CD4-positive, alpha-beta memory T cell (primary cell): ENCODE data around the gene PEX19. TPM values are rescaled to one million over a fixed set of nuclear protein-coding genes. Genes with fewer than 3 reads are reported as not detected.

Source experiments
- CTCF ChIA-PET: fragments of 350-600 bp; sonication (Branson Sonifier 250); formaldehyde crosslinking; loops from one replicate; lab custom pipeline; 2021; ENCODE audit warnings: inconsistent platforms; ENCODE audit not compliant: partially characterized antibody; lab: Charles Lee
- POLR2A ChIA-PET: fragments of 350-600 bp; sonication (Branson Sonifier 250); formaldehyde crosslinking; loops from one replicate; lab custom pipeline; 2021; ENCODE audit not compliant: partially characterized antibody; lab: Charles Lee
- DNase-seq, 5 donors: peaks; one replicate each; pipeline versions ENCODE4 v3.0.0 to v3.0.0-alpha.2; 2020 to 2022; ENCODE audit warnings: mixed read lengths in 1 of 5
- H3K27ac ChIP-seq: one replicate; pipeline ENCODE4 v1.7.0; 2013; ENCODE audit warnings: low read depth, low read length
- H3K27me3 ChIP-seq: 2 replicates; pipeline ENCODE4 v1.7.0; 2013; ENCODE audit warnings: mild to moderate bottlenecking, low read length, moderate library complexity; ENCODE audit not compliant: insufficient read depth
- H3K36me3 ChIP-seq: 2 replicates; pipeline ENCODE4 v1.7.0; 2013; ENCODE audit warnings: mild to moderate bottlenecking, low read length, moderate library complexity; ENCODE audit not compliant: insufficient read depth
- H3K4me1 ChIP-seq: 2 replicates; pipeline ENCODE4 v1.7.0; 2013; ENCODE audit warnings: mild to moderate bottlenecking, low read length, moderate library complexity; ENCODE audit not compliant: insufficient read depth
- H3K4me3 ChIP-seq, 2 donors: one replicate each; pipeline ENCODE4 v1.7.0; 2013; ENCODE audit warnings: low read length in 2 of 2, mild to moderate bottlenecking in 1 of 2
- H3K9me3 ChIP-seq, 2 donors: one replicate each; pipeline ENCODE4 v1.7.0; 2013; ENCODE audit warnings: low read length in 2 of 2, control low read depth in 1 of 2; ENCODE audit not compliant: control insufficient read depth in 1 of 2
- H3K27ac Mint-ChIP-seq, 7 donors: one replicate each; pipeline ENCODE4 v1.8.0; 2020 to 2021; ENCODE audit warnings: mixed read lengths in 7 of 7, mild to moderate bottlenecking in 6 of 7, inconsistent platforms in 3 of 7, moderate library complexity in 3 of 7
- H3K27me3 Mint-ChIP-seq, 2 donors: one replicate each; pipeline ENCODE4 v1.8.0; 2020 to 2021; ENCODE audit warnings: mixed read lengths in 2 of 2
- H3K36me3 Mint-ChIP-seq, 2 donors: one replicate each; pipeline ENCODE4 v1.8.0; 2020 to 2021; ENCODE audit warnings: mixed read lengths in 2 of 2, inconsistent platforms in 1 of 2, mild to moderate bottlenecking in 1 of 2
- H3K4me1 Mint-ChIP-seq, 4 donors: one replicate each; pipeline ENCODE4 v1.8.0; 2020 to 2021; ENCODE audit warnings: mixed read lengths in 4 of 4, mild to moderate bottlenecking in 1 of 4
- H3K4me3 Mint-ChIP-seq, 8 donors: one replicate each; pipeline ENCODE4 v1.8.0; 2020 to 2021; ENCODE audit warnings: mixed read lengths in 8 of 8, mild to moderate bottlenecking in 7 of 8, moderate library complexity in 6 of 8, inconsistent platforms in 3 of 8
- H3K9me3 Mint-ChIP-seq, 8 donors: one replicate each; pipeline ENCODE4 v1.8.0; 2020 to 2021; ENCODE audit warnings: mixed read lengths in 8 of 8, mild to moderate bottlenecking in 5 of 8, inconsistent platforms in 3 of 8, moderate library complexity in 1 of 8
- intact Hi-C: fragments of 100-400 bp; cut with micrococcal nuclease; formaldehyde crosslinking; loops from one replicate; pipeline ENCODE4 v1.15.1; 2023
- polyA plus RNA-seq, 2 donors: library from polyadenylated mRNA; unstranded; fragments of 300-500 nt; fragmentation: Illumina TruSeq; gene quantifications; one replicate each; pipeline ENCODE4 v1.2.3, GENCODE V29; 2021
- total RNA-seq, 2 experiments: library from RNA; stranded (reverse); gene quantifications; one replicate each; pipeline ENCODE4 v1.2.3, GENCODE V29; 2021

PEX19 gene
- total and polyA plus RNA-seq, 4 experiments from 2014 or later: 41.2 to 84.0 (median 57.0) TPM

GRCh38 chr1:160236806-160237205, 48.1 kb downstream of the PEX19 start:
- Histone ChIP-seq H3K9me3 (no peaks in the 10 kb centered on the region), H3K4me3 (no peak overlapping the region), H3K27me3 (no peaks in the 10 kb centered on the region), H3K27ac (no peak overlapping the region), H3K36me3 (peaks cover 46% of the 10 kb centered on the region), H3K4me1 (peaks cover 6% of the 10 kb centered on the region)
- ChIA-PET CTCF (interaction anchor here (1.6 to 2.9 kb wide), 2 partner anchors 15 to 55 kb away, joined by 5 to 16 read pairs; no protein-coding TSS in a partner anchor), POLR2A (no interaction called here)
- Mint-ChIP-seq H3K27ac (peak overlapping the region in 1 of 7 donors; percentile 25), H3K9me3 (no peaks in the 10 kb centered on the region), H3K4me1 (peaks cover 11 to 20% (median 15%) of the 10 kb centered on the region in 4 donors), H3K36me3 (peaks cover 45 to 76% of the 10 kb centered on the region in 2 donors), H3K27me3 (no peaks in the 10 kb centered on the region), H3K4me3 (no peak overlapping the region)
- intact Hi-C loops: no loop called here
- no peak for DNase-seq

- Histone ChIP-seq H3K9me3 (no peaks in the 10 kb centered on the region), H3K4me3 (no peak overlapping the region), H3K4me1 (peaks cover 6% of the 10 kb centered on the region), H3K27me3 (no peaks in the 10 kb centered on the region), H3K27ac (no peak overlapping the region), H3K36me3 (peaks cover 56% of the 10 kb centered on the region)
- peak overlapping the region in 5 of 7 donors; percentile 10 to 65 (median 49) for H3K27ac Mint-ChIP-seq
- CTCF ChIA-PET: interaction anchor here (0.7 to 4.8 kb wide), 5 partner anchors 10 to 100 kb away, joined by 3 to 26 read pairs (median 5); no protein-coding TSS in a partner anchor
- POLR2A ChIA-PET: interaction anchor here (0.7 to 1.1 kb wide), 2 partner anchors 27 to 29 kb away, joined by 3 read pairs; partner anchors contain the start of gene DCAF8
- H3K9me3 Mint-ChIP-seq: no peaks in the 10 kb centered on the region
- DNase-seq: peak in 3 of 5 donors; percentile 5 to 12 (median 6)
- H3K27me3 Mint-ChIP-seq: no peaks in the 10 kb centered on the region
- H3K4me3 Mint-ChIP-seq: no peak overlapping the region
- intact Hi-C loops: no loop called here
- H3K4me1 Mint-ChIP-seq: peaks cover 10 to 14% (median 12%) of the 10 kb centered on the region in 4 donors
- peaks cover 46 to 78% of the 10 kb centered on the region in 2 donors for H3K36me3 Mint-ChIP-seq
These were observed 52.0 kb downstream of the PEX19 start for GRCh38 chr1:160232911-160233310.

GRCh38 chr1:160228431-160228830, 56.5 kb downstream of the PEX19 start:
- Mint-ChIP-seq H3K36me3 (peaks cover 52 to 58% of the 10 kb centered on the region in 2 donors), H3K4me3 (no peak overlapping the region), H3K27me3 (no peaks in the 10 kb centered on the region), H3K9me3 (no peaks in the 10 kb centered on the region), H3K4me1 (peaks cover 0 to 9% (median 4%) of the 10 kb centered on the region in 4 donors), H3K27ac (peak overlapping the region in 2 of 7 donors; percentile 38 to 79)
- H3K4me3 ChIP-seq: no peak overlapping the region
- no peak for DNase-seq
- no peak overlapping the region for H3K27ac ChIP-seq
- H3K4me1 ChIP-seq: no peaks in the 10 kb centered on the region
- H3K36me3 ChIP-seq: peaks cover 76% of the 10 kb centered on the region
- ChIA-PET CTCF (interaction anchor here (0.7 to 3.1 kb wide), 8 partner anchors 9 to 221 kb away, joined by 3 to 14 read pairs (median 3); no protein-coding TSS in a partner anchor), POLR2A (interaction anchor here (0.9 to 1.1 kb wide), 3 partner anchors 33 to 64 kb away, joined by 3 read pairs; no protein-coding TSS in a partner anchor)
- H3K27me3 ChIP-seq: no peaks in the 10 kb centered on the region
- H3K9me3 ChIP-seq: no peaks in the 10 kb centered on the region
- intact Hi-C loops: no loop called here

- H3K36me3 Mint-ChIP-seq: peaks cover 55 to 60% of the 10 kb centered on the region in 2 donors
- no peak for DNase-seq
- no peak overlapping the region for H3K4me3 ChIP-seq
- no peak overlapping the region for H3K4me3 Mint-ChIP-seq
- CTCF ChIA-PET: interaction anchor here (1.0 to 3.1 kb wide), 3 partner anchors 18 to 64 kb away, joined by 3 to 14 read pairs (median 3); no protein-coding TSS in a partner anchor
- H3K9me3 Mint-ChIP-seq: no peaks in the 10 kb centered on the region
- H3K27me3 Mint-ChIP-seq: no peaks in the 10 kb centered on the region
- peaks cover 85% of the 10 kb centered on the region for H3K36me3 ChIP-seq
- H3K4me1 Mint-ChIP-seq: peaks cover 0 to under 1% (median 0%) of the 10 kb centered on the region in 4 donors
- H3K27me3 ChIP-seq: no peaks in the 10 kb centered on the region
- H3K27ac ChIP-seq: no peak overlapping the region
- no peaks in the 10 kb centered on the region for H3K4me1 ChIP-seq
- H3K27ac Mint-ChIP-seq: no peak overlapping the region
- no peaks in the 10 kb centered on the region for H3K9me3 ChIP-seq
- intact Hi-C loops: no loop called here
- POLR2A ChIA-PET: interaction anchor here (1.1 kb wide), 1 partner anchor 64 kb away, joined by 3 read pairs; no protein-coding TSS in a partner anchor
These were observed 57.4 kb downstream of the PEX19 start for GRCh38 chr1:160227561-160227960.

GRCh38 chr1:160227034-160227433, 57.9 kb downstream of the PEX19 start:
- Histone ChIP-seq H3K4me1 (no peaks in the 10 kb centered on the region), H3K4me3 (no peak overlapping the region), H3K36me3 (peaks cover 90% of the 10 kb centered on the region), H3K27ac (no peak overlapping the region), H3K27me3 (no peaks in the 10 kb centered on the region), H3K9me3 (no peaks in the 10 kb centered on the region)
- Mint-ChIP-seq H3K4me1 (no peaks in the 10 kb centered on the region), H3K27me3 (no peaks in the 10 kb centered on the region), H3K36me3 (peaks cover 61 to 63% of the 10 kb centered on the region in 2 donors), H3K4me3 (no peak overlapping the region), H3K27ac (peak overlapping the region in 1 of 7 donors; percentile 22), H3K9me3 (no peaks in the 10 kb centered on the region)
- no peak for DNase-seq
- intact Hi-C loops: no loop called here
- ChIA-PET CTCF (interaction anchor here (0.9 to 1.0 kb wide), 2 partner anchors 25 to 142 kb away, joined by 3 read pairs; no protein-coding TSS in a partner anchor), POLR2A (interaction anchor here (0.5 to 1.1 kb wide), 2 partner anchors 9 to 64 kb away, joined by 3 read pairs; no protein-coding TSS in a partner anchor)

Other genes starting within 250 kb of the PEX19 start
- gene KCNJ10, start 215.0 kb downstream of the PEX19 start, total RNA-seq: not detected
- gene KCNJ10, start 215.0 kb downstream of the PEX19 start, polyA plus RNA-seq: under 1 TPM in 1 of 2 donors, not detected in 1; 0.08 TPM
- not detected for gene KCNJ9, start 203.6 kb downstream of the PEX19 start, total RNA-seq
- not detected for gene KCNJ9, start 203.6 kb downstream of the PEX19 start, polyA plus RNA-seq
- gene IGSF8, start 186.5 kb downstream of the PEX19 start, total RNA-seq: 10 to 100 TPM; 48.8 to 51.2 TPM
- 10 to 100 TPM; 36.8 to 46.9 TPM for gene IGSF8, start 186.5 kb downstream of the PEX19 start, polyA plus RNA-seq
- gene ATP1A2, start 169.4 kb downstream of the PEX19 start, total RNA-seq: not detected
- gene ATP1A2, start 169.4 kb downstream of the PEX19 start, polyA plus RNA-seq: not detected
- not detected for gene ATP1A4, start 133.5 kb downstream of the PEX19 start, total RNA-seq
- gene ATP1A4, start 133.5 kb downstream of the PEX19 start, polyA plus RNA-seq: not detected
- gene CASQ1, start 94.6 kb downstream of the PEX19 start, total RNA-seq: not detected
- gene CASQ1, start 94.6 kb downstream of the PEX19 start, polyA plus RNA-seq: not detected
- gene PEA15, start 79.7 kb downstream of the PEX19 start, total RNA-seq: 10 to 100 TPM; 23.1 to 25.1 TPM
- gene PEA15, start 79.7 kb downstream of the PEX19 start, polyA plus RNA-seq: 10 to 100 TPM in 1 of 2 donors, 1 to 10 TPM in 1; 7.6 to 10.0 TPM
- 100 to 1,000 TPM; 211 to 223 TPM for gene DCAF8, start 22.6 kb downstream of the PEX19 start, total RNA-seq
- gene DCAF8, start 22.6 kb downstream of the PEX19 start, polyA plus RNA-seq: 10 to 100 TPM; 57.5 to 67.8 TPM
- gene COPA, start 58.1 kb upstream of the PEX19 start, total RNA-seq: 100 to 1,000 TPM; 128 to 132 TPM
- gene COPA, start 58.1 kb upstream of the PEX19 start, polyA plus RNA-seq: 100 to 1,000 TPM; 115 to 150 TPM
- gene NCSTN, start 58.2 kb upstream of the PEX19 start, total RNA-seq: 10 to 100 TPM; 62.2 to 68.0 TPM
- gene NCSTN, start 58.2 kb upstream of the PEX19 start, polyA plus RNA-seq: 10 to 100 TPM; 68.1 to 93.1 TPM
- gene NHLH1, start 81.9 kb upstream of the PEX19 start, total RNA-seq: under 1 TPM; 0.41 to 0.42 TPM
- gene NHLH1, start 81.9 kb upstream of the PEX19 start, polyA plus RNA-seq: not detected
- not detected for gene VANGL2, start 115.4 kb upstream of the PEX19 start, total RNA-seq
- not detected for gene VANGL2, start 115.4 kb upstream of the PEX19 start, polyA plus RNA-seq
- gene SLAMF6, start 238.1 kb upstream of the PEX19 start, total RNA-seq: 10 to 100 TPM; 56.4 to 59.1 TPM
- gene SLAMF6, start 238.1 kb upstream of the PEX19 start, polyA plus RNA-seq: 100 to 1,000 TPM in 1 of 2 donors, 10 to 100 TPM in 1; 96.8 to 105 TPM